H9 (cell line): ENCODE measurements around the gene SRRM2. TPM values are rescaled to one million over a fixed set of nuclear protein-coding genes. Genes with fewer than 3 reads are reported as not detected.
A peak's percentile ranks its signal among the peaks of the same experiment; 100 is the strongest.

Experiments used
- DNase-seq: peaks from one replicate; pipeline ENCODE4 v3.0.0-alpha.2; 2017
- H2AFZ ChIP-seq: one replicate; pipeline ENCODE4 v1.6.1; 2013; ENCODE audit warnings: mild to moderate bottlenecking, low read length, control low read depth, moderate library complexity
- H2AK5ac ChIP-seq: 2 replicates; pipeline ENCODE4 v1.6.1; 2013; ENCODE audit warnings: low read length, control low read depth, mixed read lengths; ENCODE audit not compliant: insufficient read length
- H2BK120ac ChIP-seq: one replicate; pipeline ENCODE4 v1.6.1; 2013; ENCODE audit warnings: low read depth, mild to moderate bottlenecking, low read length, control low read depth, inconsistent platforms; ENCODE audit not compliant: poor library complexity, severe bottlenecking
- H2BK12ac ChIP-seq: 2 replicates; pipeline ENCODE4 v1.6.1; 2013; ENCODE audit warnings: low read length, control low read depth, mixed read lengths, low read depth; ENCODE audit not compliant: insufficient read length
- H2BK15ac ChIP-seq: 2 replicates; pipeline ENCODE4 v1.6.1; 2013; ENCODE audit warnings: low read depth, low read length, control low read depth
- H2BK20ac ChIP-seq: one replicate; pipeline ENCODE4 v1.6.1; 2013; ENCODE audit warnings: low read depth, mild to moderate bottlenecking, low read length, control low read depth, inconsistent platforms; ENCODE audit not compliant: poor library complexity, severe bottlenecking
- H2BK5ac ChIP-seq: 2 replicates; pipeline ENCODE4 v1.6.1; 2013; ENCODE audit warnings: low read length, control low read depth, mixed read lengths; ENCODE audit not compliant: insufficient read length
- H3K14ac ChIP-seq: 2 replicates; pipeline ENCODE4 v1.6.1; 2013; ENCODE audit warnings: low read length, control low read depth; ENCODE audit not compliant: insufficient read depth
- H3K18ac ChIP-seq: 2 replicates; pipeline ENCODE4 v1.6.1; 2013; ENCODE audit warnings: low read depth, mild to moderate bottlenecking, mixed read lengths, low read length, control low read depth; ENCODE audit not compliant: insufficient read length
- H3K23ac ChIP-seq: 2 replicates; pipeline ENCODE4 v1.6.1; 2013; ENCODE audit warnings: low read length, control low read depth, mixed read lengths, low read depth; ENCODE audit not compliant: insufficient read length
- H3K23me2 ChIP-seq: 2 replicates; pipeline ENCODE4 v1.6.1; 2013; ENCODE audit warnings: low read depth, mild to moderate bottlenecking, mixed read lengths, low read length, control low read depth; ENCODE audit not compliant: insufficient read length, poor library complexity, severe bottlenecking
- H3K27ac ChIP-seq: 2 replicates; pipeline ENCODE4 v1.5.1; 2013; ENCODE audit warnings: low read length, control low read depth, mixed read lengths, low read depth; ENCODE audit not compliant: insufficient read length
- H3K27me3 ChIP-seq: 2 replicates; pipeline ENCODE4 v1.6.1; 2013; ENCODE audit warnings: low read length, control low read depth, inconsistent platforms; ENCODE audit not compliant: insufficient read depth
- H3K4ac ChIP-seq: 2 replicates; pipeline ENCODE4 v1.6.1; 2013; ENCODE audit warnings: low read depth, mild to moderate bottlenecking, control low read depth, inconsistent platforms, low read length, moderate library complexity
- H3K4me1 ChIP-seq: 2 replicates; pipeline ENCODE4 v1.6.1; 2013; ENCODE audit warnings: low read length, control low read depth, inconsistent platforms; ENCODE audit not compliant: insufficient read depth
- H3K4me2 ChIP-seq: 2 replicates; pipeline ENCODE4 v1.6.1; 2013; ENCODE audit warnings: low read length, control low read depth, mixed read lengths; ENCODE audit not compliant: insufficient read length, insufficient read depth
- H3K56ac ChIP-seq: 2 replicates; pipeline ENCODE4 v1.6.1; 2013; ENCODE audit warnings: low read depth, mild to moderate bottlenecking, mixed read lengths, low read length, control low read depth; ENCODE audit not compliant: insufficient read length
- H3K79me1 ChIP-seq: 2 replicates; pipeline ENCODE4 v1.6.1; 2013; ENCODE audit warnings: low read depth, mild to moderate bottlenecking, moderate library complexity, low read length, control low read depth, inconsistent platforms; ENCODE audit not compliant: insufficient read depth, poor library complexity, severe bottlenecking
- H3K79me2 ChIP-seq: 2 replicates; pipeline ENCODE4 v1.6.1; 2013; ENCODE audit warnings: low read length, control low read depth, inconsistent platforms; ENCODE audit not compliant: insufficient read depth
- H3K9ac ChIP-seq: 2 replicates; pipeline ENCODE4 v1.6.1; 2013; ENCODE audit warnings: low read length, control low read depth, mixed read lengths; ENCODE audit not compliant: insufficient read length; ENCODE audit errors: extremely low read depth
- H3K9me3 ChIP-seq: one replicate; pipeline ENCODE4 v1.6.1; 2013; ENCODE audit warnings: low read depth, low read length, inconsistent platforms; ENCODE audit not compliant: control insufficient read depth
- H3T11ph ChIP-seq: one replicate; pipeline ENCODE4 v1.6.1; 2013; ENCODE audit warnings: mild to moderate bottlenecking, low read length, control low read depth, inconsistent platforms
- H4K20me1 ChIP-seq: one replicate; pipeline ENCODE4 v1.6.1; 2013; ENCODE audit not compliant: control insufficient read depth, insufficient read length, insufficient read depth
- H4K5ac ChIP-seq: 2 replicates; pipeline ENCODE4 v1.6.1; 2013; ENCODE audit warnings: low read depth, mild to moderate bottlenecking, mixed read lengths, low read length, control low read depth; ENCODE audit not compliant: insufficient read length
- H4K8ac ChIP-seq: replicated peaks from 2 replicates; pipeline ENCODE4 v1.6.1; 2013; ENCODE audit warnings: low read length, control low read depth, mixed read lengths, low read depth; ENCODE audit not compliant: insufficient read length
- H4K91ac ChIP-seq: 2 replicates; pipeline ENCODE4 v1.6.1; 2013; ENCODE audit warnings: low read depth, mild to moderate bottlenecking, moderate library complexity, mixed read lengths, low read length, control low read depth; ENCODE audit not compliant: insufficient read length
- H3K27ac Mint-ChIP-seq, 3 experiments: 2 replicates in 2 of 3; 3 replicates in 1 of 3; pipeline ENCODE4 v1.8.0; 2020 to 2021; ENCODE audit warnings: mixed read lengths in 3 of 3, mild to moderate bottlenecking in 1 of 3, moderate library complexity in 1 of 3
- H3K27me3 Mint-ChIP-seq: 2 replicates; pipeline ENCODE4 v1.8.0; 2021; ENCODE audit warnings: low read depth, mild to moderate bottlenecking, moderate library complexity, mixed read lengths
- H3K36me3 Mint-ChIP-seq, 3 experiments: 2 replicates in 2 of 3; 3 replicates in 1 of 3; pipeline ENCODE4 v1.8.0; 2020 to 2021; ENCODE audit warnings: low read depth in 3 of 3, mixed read lengths in 3 of 3; ENCODE audit not compliant: insufficient read depth in 1 of 3
- H3K4me1 Mint-ChIP-seq, 2 experiments: 2 replicates each; pipeline ENCODE4 v1.8.0; 2020; ENCODE audit warnings: mixed read lengths in 2 of 2
- H3K4me3 Mint-ChIP-seq, 2 experiments: 2 replicates in 1 of 2; 3 replicates in 1 of 2; pipeline ENCODE4 v1.8.0; 2020 to 2021; ENCODE audit warnings: mild to moderate bottlenecking in 2 of 2, mixed read lengths in 2 of 2, moderate library complexity in 1 of 2
- H3K9me3 Mint-ChIP-seq, 2 experiments: 2 replicates in 1 of 2; 3 replicates in 1 of 2; pipeline ENCODE4 v1.8.0; 2020; ENCODE audit warnings: mild to moderate bottlenecking in 2 of 2, mixed read lengths in 2 of 2, moderate library complexity in 1 of 2
- WGBS: extraction: QIAGEN DNeasy Blood & Tissue Kit; methylation state at CpG from one replicate; pipeline ENCODE4 v1.1.7; 2013; ENCODE audit warnings: missing lambda C conversion rate, low lambda C conversion rate, mixed read lengths; ENCODE audit not compliant: insufficient read length; ENCODE audit errors: extremely low coverage; 5-methylcytosine and 5-hydroxymethylcytosine counted together
- total RNA-seq: library from RNA; stranded (reverse); gene quantifications from 2 replicates; pipeline ENCODE4 v1.2.1, GENCODE V29; 2021
- TF ChIP-seq, protein P1 (sequence below): fragments of 200-600 bp; sonication (generic); conservative IDR thresholded peaks from 3 replicates; pipeline ENCODE4 v1.8.0; 2021; ENCODE audit warnings: antibody characterized with exemption, mild to moderate bottlenecking

Gene SRRM2
- total RNA-seq, 1 experiment from 2014 or later: 694 TPM

DNA sequence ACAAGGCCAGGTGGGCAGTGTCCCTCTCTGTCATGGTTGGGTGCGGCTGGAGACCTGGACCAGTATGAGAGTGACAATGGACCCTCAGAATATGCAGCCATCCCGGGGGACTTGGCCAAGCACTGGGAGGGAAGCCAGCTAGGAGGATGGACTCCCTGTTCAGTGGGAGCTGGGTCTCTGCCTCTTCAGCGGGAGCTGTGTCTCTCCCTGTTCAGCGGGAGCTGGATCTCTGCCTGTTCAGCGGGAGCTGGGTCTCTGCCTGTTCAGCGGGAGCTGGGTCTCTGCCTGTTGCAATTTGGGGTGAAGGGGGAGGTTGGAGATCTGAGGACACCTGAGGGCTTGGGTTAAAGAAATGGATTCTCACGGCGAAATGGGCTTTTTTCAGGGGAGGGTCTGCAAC, 38.7 kb downstream of the SRRM2 start:
- H3K27ac Mint-ChIP-seq: no peak overlapping the region
- no peaks in the 10 kb centered on the region for H3K9me3 Mint-ChIP-seq
- Histone ChIP-seq H4K91ac (no peak overlapping the region), H3K14ac (no peak overlapping the region; the same call in 1 of the 2 replicates), H2BK15ac (no peak overlapping the region), H2BK5ac (no peak overlapping the region), H3K9ac (no peak overlapping the region), H2BK20ac (no peak overlapping the region), H3K4me2 (no peak overlapping the region), H3T11ph (no peak overlapping the region), H2AK5ac (no peak overlapping the region), H2AFZ (no peak overlapping the region), H3K56ac (no peak overlapping the region), H3K4ac (no peak overlapping the region), H3K27ac (no peak overlapping the region), H2BK120ac (no peak overlapping the region), H3K23ac (no peak overlapping the region), H3K4me1 (no peaks in the 10 kb centered on the region), H4K5ac (no peak overlapping the region), H3K9me3 (no peaks in the 10 kb centered on the region), H4K20me1 (no peaks in the 10 kb centered on the region), H3K27me3 (no peaks in the 10 kb centered on the region), H3K23me2 (no peaks in the 10 kb centered on the region), H2BK12ac (no peak overlapping the region), H3K18ac (no peak overlapping the region), H4K8ac (no peak overlapping the region), H3K79me2 (no peaks in the 10 kb centered on the region), H3K79me1 (no peaks in the 10 kb centered on the region)
- H3K36me3 Mint-ChIP-seq: no peaks in the 10 kb centered on the region
- TF ChIP-seq, protein P1, sequence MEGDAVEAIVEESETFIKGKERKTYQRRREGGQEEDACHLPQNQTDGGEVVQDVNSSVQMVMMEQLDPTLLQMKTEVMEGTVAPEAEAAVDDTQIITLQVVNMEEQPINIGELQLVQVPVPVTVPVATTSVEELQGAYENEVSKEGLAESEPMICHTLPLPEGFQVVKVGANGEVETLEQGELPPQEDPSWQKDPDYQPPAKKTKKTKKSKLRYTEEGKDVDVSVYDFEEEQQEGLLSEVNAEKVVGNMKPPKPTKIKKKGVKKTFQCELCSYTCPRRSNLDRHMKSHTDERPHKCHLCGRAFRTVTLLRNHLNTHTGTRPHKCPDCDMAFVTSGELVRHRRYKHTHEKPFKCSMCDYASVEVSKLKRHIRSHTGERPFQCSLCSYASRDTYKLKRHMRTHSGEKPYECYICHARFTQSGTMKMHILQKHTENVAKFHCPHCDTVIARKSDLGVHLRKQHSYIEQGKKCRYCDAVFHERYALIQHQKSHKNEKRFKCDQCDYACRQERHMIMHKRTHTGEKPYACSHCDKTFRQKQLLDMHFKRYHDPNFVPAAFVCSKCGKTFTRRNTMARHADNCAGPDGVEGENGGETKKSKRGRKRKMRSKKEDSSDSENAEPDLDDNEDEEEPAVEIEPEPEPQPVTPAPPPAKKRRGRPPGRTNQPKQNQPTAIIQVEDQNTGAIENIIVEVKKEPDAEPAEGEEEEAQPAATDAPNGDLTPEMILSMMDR: no peak
- H3K4me3 Mint-ChIP-seq: no peak overlapping the region; a peak in 1 of 5 replicates
- peaks cover 32% of the 10 kb centered on the region for H3K27me3 Mint-ChIP-seq
- peak; percentile 25 for DNase-seq
- H3K4me1 Mint-ChIP-seq: peaks cover 7 to 19% of the 10 kb centered on the region in 2 experiments; a peak in 3 of 4 replicates
- WGBS: no CpG with 5 or more reads among the region's 8 CpGs
